Amygdala (tissue), 56 donors: ENCODE measurements around the gene FLRT3.

Experiments
- DNase-seq, 56 donors: peaks; one replicate each; lab custom pipeline; 2025; lab: John Stamatoyannopoulos, UW

Gene FLRT3

DNA sequence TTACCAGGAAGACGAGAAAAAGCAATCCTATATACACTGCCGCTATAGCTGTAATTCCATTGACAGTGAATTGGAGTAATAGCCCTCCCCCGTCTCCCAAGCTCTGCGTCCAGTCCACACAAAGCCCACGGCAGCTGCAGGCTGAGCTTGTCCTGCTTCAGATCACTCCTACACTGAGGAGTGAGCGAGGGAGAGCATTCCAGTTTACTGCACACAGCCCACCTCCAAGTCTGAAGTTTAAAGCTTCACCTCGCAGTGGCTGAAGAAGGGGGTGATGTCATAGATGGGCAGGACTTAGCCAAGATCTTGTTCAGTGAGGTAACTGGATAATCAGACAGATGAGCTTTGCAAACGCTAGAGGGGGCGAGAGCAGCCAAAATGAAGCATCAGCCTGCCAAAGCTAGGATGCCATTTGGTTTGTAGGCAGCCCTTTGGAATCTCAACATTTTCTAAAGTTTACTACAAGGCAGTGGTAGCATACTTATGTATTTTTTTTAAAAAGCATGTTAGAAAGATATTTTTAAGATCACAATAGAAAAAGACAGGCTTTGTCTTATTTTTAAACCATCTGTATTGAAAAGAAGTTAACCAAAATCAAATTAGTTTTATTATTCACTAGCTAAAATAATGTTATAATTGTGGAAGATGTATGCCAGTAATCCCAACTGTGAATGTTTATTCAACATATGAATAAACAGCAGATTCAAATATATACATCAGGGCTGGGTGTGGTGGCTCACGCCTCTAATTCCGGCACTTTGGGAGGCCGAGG lies at the start of gene FLRT3:
Gene FLRT3, minus strand, starts transcription at position 213 of the 772 bp plus-strand sequence. CDS start 10,106 bp downstream, outside the sequence.
- DNase-seq: peak in 53 of 56 donors; percentile 14 to 91 (median 70)

DNA sequence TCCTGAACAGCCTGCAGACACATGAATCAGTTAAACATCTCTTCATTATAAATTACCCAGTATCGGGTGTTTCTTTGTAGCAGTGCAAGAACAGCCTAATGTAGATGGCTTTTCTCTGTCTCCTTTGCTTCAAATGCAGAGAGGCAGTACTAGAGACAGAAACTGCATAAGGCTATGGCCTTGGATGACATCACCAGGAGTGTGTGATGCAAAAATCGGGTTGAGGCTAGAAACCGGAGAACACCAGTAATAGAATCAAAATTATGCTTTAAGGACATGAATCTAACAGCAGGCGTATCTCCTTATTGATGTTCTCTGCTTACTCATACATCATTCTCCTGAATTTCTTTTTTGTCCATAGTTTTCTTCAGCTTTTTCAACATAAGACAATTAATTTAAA lies 49.3 kb upstream of the FLRT3 start:
- DNase-seq: no peak

DNA sequence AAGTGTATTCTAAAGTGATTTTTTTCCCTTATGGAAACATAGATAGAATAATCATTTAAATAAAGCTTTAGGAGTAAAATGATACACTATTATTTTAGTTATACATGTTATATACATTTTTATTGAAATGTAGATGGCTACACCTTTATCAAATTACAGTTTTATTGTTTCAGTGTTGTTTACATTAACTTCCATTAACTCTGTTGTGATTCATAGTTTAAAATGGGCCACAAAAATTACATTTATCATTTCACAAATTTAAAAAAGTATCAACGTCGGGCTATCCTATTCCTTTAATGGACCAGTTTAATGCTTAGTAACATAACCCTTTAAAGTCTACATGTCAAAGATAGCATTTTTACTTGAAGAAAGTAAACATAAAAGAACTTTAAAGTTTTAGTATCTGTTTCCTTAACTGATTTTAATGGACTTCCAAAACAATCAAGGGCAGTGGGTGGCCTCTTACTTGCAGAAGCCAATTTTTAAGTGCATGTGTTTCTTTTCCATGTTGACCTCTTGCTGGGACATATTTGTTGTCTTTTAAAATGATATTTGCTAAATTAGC lies 47.8 kb upstream of the FLRT3 start:
- DNase-seq: no peak

DNA sequence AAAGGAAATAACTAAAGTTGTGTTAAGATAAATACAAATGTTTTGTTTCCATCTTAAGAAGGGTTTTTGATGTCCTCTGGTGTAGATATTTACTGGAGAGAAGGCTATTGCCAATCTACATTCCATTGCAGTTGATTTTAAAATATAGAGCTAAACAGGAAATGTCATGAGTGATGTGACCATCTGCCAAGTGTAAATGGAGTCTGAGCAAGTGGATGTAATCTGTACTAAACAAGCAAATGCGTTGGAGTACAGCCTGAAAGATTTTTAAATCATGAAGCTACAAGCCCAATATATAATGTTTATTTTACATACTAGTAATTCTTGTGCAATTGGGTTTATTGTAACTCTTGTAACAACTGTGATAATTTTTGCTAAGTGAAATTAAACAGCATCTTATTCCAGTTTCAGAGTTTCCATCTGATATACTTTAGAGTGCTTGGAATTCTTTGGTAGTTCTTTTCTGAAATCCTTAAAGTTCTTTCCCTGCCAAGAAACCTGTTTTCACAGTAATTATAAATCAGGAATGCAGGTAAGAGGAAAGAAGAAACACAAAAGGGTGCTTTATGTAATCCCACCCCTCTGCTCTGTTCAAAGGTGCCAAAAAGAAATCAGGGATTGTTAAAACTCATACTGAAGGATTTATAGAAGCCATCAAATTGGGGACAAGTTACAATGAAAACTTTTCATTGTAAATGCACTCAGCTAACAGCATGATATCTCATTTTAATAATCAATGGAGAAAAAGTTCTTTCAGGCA lies 47.2 kb upstream of the FLRT3 start:
- DNase-seq: no peak

DNA sequence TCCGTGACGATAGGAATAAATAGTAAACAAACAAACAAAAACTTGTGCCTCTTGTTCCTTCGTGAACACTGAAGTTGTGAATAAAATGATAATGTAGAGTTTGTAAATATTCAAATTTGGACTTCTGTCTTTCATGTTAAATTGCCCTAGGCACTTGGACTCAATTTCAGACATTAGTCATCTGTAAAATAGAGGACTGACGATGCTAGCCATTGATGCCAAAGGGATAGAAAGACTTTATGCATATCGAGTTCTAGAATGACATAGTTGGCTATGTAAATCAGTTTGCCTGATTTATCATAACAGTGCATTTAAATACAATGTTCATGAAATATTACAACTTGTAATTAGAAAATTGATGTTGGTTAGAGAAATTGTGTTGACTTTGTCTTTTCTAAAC lies 45.9 kb upstream of the FLRT3 start:
- DNase-seq: no peak

DNA sequence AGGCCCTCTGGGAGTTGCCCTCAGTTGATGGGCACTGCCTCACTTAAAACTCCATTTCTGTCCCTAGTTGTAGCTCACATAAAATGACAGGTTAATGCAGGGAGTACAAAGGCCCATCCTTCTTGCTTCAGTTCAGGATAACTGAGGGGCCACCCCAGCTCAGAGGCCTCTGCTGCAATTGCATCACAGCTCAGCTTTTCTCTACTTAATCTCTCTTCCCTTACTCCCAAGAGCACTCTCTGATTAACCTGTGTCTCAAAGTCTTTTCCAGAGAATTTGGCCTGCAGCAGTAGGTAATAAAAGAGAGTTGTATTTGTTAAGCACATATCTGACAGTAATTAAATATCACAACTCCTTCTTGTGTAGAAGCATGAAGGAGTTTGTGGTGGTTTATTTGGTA lies 40.9 kb upstream of the FLRT3 start:
- DNase-seq: no peak

DNA sequence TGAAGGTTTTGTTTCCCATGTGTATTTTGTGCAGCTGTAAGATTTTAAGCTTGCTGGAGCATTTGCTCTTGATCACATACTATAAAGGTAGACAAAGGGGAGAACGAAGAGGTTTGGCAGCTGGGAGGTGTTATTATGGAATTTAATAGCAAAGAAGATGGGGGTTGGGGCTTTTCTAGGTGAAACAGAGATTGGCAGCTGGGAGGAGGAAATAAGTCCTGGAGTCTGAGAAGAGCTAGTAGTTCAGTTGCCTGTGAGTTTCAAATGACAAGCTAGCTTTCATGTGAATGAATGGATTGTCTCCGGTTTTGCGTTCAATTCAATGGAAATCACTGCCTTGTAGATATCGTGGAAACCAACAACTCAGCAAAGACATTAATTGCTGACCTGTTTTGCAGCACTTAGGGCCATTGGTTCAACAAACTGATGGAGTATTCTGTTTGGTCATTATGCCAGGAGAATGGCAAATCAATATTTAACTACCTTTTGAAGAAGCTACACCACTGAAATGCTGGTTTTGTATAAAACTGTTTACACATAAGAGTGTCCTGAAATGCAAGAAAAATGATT lies 38.1 kb upstream of the FLRT3 start:
- DNase-seq: no peak

DNA sequence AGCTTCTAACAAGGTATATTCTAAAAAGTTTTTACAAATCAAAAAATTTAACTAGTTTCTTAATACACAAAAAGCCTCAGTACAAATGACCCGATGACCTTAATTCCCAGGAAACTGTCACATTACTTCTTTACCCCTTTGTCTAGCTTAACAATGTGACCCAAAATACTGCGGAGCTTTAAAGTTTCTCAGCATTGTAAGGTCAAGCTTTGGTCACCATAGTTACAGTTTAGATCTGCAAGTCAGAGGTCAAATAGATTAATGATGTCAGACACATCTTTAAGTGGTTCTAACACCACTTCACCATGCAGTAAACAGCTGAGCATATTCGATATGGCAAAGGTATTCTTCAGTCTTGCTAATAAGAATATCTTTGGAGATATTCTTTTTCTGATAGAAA lies 36.8 kb upstream of the FLRT3 start:
- no peak for DNase-seq

DNA sequence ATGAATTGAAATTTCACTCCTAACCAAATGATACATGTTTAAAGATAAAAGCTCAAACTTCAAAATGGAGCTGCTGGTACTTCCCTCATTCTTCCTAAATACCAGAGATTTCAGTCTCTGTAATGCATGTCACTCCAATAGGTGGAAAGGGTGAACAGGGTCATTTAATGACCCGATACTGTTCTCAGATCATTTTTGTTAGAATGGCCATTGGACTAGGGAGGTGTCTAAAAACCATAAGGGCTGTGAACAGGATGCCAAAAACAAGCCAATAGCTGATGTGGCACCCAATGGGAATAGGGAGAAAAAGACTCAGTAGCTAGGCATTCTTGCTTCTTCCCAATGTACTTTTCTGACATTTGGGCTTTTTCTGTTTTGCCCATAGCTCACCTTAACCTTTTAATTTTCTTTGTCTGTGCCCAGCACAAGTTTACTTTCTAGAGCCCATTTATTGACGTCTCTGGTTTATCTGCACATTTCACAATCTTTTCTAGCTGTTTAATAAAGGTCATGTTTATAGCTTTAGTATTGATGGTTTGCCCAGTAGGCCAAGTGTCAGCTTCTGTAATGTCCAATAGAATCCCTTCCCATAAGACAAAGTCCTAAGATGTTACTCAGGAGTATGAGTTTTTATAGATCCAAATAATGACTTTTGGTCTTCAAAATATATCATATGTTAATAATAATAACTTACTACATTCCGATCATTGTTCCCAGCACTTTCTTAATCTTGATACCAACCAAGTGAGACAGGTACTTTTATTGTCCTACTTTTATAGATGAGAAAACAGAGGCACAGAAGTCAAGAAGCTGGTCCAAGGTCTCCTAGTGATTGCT lies 24.3 kb upstream of the FLRT3 start:
- no peak for DNase-seq

DNA sequence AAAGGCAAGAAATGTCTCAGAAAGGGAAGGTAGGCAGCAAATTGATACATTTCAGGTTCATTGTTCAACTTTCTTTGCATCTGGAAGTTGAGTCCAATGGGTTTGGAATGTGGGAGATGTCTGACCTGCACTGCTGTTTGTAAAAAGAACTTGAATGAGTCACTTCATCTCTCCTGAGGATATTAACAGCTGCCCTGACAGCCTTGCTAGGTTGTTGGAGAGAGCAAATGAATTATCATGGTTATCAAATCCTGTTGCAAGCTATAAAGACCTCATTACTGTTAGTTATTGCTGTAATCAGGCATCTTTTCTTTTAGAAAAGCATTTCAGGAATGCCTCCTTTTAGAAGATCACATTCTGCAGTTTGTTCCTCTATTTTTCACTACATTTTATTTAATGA lies 23.0 kb upstream of the FLRT3 start:
- DNase-seq: no peak

DNA sequence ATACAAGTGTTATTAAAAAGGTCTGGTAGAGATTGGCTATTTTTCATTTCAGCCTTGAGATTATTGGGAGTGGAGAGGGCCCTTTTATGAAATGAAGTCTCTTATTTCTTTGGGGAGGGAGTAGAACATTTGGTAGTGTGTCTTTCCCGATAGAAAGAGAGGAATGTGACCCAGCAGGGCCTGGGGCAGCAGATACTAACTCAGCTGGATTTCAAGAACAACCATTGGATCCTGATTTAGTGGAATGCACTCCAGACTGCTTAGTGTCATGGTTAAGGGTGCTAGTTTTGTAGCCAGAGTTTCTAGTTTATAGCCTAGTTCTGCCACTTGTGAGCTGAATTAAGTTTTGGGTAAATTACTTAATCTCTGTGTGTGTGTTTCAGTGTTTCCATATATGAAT lies 18.4 kb upstream of the FLRT3 start:
- no peak for DNase-seq

DNA sequence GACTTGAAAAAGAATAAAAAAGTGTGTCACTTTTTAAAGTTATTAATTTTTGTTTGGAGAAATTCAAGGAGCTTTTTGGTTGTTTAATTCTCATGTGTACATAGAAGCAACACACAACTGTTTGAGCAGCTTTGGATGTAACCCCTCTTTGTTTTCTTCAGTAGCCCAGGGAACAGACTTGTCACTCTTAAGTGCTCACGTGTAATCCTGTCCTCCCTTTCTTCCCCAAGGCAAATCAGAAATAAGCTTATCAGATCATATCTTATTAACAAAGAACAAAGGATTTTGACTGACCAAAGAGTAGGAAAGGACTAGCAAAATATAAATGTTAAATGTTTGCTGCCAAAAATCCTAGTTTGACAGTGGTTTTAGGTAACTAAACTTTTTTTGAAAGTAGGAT lies 7.3 kb upstream of the FLRT3 start:
- DNase-seq: no peak

DNA sequence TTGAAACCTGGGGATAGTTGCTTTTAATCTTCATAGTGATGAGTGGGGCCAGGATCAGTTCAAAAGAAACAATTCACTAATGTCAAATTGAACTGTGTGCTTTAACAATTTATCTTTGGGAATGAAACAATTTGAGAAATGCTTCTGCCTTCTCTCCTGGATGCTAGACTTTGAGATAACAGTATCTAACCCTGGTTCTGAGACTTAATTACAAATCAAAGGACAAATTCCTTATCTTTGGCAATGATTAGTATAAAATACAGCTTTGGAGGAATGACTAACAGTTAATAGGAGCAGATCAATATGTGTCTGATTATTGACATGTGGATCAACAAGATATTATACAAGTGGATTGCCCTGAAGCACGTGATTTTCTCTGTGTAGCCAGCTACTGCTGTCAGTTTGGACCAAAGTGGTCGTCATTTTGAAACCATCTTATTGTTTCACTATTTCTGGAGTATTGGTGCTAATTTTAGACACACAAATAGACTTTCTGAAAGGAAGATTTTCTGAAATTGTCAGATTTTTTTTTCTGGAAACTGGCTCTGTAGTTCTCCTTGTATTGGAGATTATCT lies 6.2 kb upstream of the FLRT3 start:
- no peak for DNase-seq

DNA sequence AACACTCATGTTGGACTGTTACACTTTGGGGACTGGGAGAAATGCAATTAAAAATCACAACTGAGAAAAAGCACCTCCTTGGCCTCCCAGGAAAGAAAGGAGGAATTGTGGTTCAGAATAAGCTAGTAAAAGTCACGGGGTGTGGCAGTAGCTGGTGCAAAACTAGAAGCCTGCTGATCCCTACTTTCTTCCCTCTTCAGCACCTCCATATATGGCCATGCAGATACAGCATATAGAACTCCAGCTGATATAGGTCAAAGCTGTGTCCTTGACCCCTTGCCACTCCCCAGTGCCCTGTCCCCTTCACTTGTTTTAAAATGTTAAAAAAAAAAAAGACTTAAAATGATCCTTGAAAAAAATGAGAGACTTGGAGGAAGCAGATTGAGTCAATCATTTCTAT lies 5.5 kb upstream of the FLRT3 start:
- no peak for DNase-seq

DNA sequence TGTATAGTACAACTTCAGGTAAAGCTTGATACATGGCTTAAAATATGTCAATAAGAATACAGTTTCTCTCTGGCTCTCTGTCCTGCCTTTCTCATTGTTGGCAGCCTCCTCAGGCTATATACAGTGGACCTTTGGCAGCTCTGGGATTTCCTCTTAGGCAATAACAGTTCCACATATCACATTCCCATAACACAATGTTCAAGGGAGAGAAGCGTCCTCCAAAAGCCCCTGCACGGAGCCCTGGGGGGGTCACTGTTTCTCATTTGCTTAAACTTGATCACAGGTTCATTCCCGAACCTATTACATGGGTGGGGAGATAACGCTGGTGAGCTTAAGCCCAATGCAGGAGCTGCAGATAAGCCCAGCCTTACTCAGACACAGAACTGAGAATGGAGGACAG lies 4.4 kb upstream of the FLRT3 start:
- no peak for DNase-seq

DNA sequence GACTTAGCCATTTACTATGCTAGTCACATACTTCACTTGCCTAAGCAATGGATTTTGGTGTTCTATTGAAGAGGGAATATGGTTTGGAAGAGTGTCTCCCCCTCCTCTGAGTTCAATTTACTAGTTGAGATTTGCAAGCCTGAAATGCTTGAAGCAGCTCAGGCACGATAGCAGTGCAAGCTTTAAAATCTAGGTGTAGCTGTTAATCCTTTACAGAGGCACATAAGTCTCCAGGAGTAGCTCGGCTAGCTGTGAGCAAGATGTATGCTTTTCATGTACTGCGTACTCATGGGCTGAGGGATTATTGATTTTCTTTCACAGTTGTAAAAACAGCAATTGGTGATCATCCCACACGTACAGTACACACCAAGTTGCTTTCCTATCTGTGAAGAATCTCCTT lies 726 bp downstream of the FLRT3 start:
- DNase-seq: peak in 7 of 56 donors; percentile 3 to 41 (median 13)

DNA sequence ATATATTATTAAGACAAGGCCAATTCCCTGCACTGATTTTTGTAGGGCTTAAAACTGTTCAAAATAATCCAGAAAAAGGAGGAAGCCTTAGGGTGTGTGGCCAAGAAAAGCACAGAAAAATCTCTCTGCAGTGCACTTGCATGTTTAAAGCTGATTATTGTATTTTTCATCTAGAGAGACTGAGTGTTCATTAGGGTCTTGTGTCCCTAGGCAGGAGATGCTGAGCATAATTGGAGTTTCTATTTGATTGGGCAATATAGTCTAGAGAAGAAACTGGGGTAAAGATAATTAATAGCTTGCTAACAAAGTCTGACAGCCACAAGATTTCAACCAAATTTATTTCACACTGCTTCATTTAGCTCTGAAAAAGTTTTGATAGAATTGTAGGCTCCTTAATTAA lies 2.4 kb downstream of the FLRT3 start:
- no peak for DNase-seq

DNA sequence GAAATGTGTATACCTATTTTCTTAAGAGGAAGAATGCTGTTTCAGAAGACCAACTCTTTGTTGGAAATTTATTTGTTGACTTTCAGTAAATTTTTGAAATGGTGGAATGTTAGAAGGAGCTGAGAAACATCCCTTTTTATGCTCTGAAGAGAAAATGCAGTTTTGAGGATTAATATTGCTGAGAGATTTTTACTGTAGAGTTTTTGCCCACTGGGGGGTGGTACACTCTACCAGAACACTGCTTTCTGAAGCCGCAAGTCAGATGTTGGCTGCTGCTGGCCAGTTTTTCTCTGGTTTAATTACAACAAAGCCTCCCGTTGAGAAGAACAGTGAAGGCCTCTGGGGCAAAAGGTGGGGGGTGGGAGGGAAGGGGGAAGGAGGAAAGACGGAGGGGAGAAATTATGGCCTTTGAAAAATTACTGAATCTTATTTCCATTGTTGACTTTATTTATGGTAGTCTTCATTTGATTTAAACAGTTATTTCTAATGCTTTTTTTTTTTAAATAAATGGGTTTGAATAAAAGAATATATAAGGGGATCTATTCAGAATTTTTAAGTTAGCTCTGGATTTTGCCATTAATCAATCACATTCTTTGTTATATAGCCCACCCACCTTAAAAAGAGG lies 3.0 kb downstream of the FLRT3 start:
- peak in 45 of 56 donors; percentile 4 to 79 (median 41) for DNase-seq

DNA sequence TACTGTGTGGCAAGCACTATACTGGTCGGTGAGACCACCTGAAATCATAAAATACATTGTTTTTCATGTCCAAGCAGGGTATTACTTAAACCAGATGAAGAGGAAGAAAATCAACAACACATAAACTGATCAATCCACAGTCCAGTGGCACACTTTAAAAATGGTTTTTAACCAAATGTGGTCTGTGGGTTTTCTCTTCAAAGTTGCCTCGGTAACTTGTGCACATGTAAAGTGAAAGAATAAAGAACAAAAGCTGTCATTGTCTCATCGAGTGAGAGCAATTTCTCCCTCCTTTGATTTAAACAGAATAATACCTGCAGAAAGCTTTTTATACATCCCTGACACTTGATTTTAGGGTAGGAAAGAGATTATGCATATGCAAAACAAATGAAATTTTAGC lies 3.7 kb downstream of the FLRT3 start:
- no peak for DNase-seq

DNA sequence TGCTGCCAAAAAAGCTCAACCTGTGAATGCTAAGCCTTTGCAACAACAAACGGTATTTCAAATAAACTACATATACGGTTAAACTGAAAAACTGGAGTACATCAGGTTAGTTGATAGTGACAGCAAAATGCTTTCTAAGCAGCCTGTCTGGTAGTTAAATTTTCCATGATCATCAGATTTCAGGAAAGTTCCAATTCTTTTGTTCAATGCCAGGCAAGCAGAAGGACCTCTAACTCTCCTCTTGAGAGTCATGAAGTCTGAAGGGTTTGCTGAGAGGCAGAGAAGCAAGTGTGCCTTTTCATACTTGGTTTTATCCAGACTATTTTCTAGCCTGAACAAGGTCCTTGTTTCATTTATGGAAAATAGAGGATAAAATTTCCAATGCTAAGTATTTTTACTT lies 4.5 kb downstream of the FLRT3 start:
- no peak for DNase-seq
